Fibroblast of skin of abdomen (primary cell): ENCODE results near the gene OR7C1. TPM values are rescaled to one million over a fixed set of nuclear protein-coding genes. Genes with fewer than 3 reads are reported as not detected.
"Not testable (repeated sequence)": the region's sequence is repeated elsewhere in the genome, so short reads cannot be mapped to it uniquely, and the experiment has no call there.

Source experiments
- DNase-seq: peaks from one replicate; pipeline ENCODE4 v3.0.0-alpha.2; 2013
- polyA plus RNA-seq, 2 experiments: library from polyadenylated mRNA; unstranded; fragments of 120-200 nt; gene quantifications; one replicate each; pipeline ENCODE4 v1.2.1, GENCODE V29; 2013; ENCODE audit not compliant: insufficient read length in 2 of 2

Gene OR7C1
- polyA plus RNA-seq (2013, experiment 1 of 2; ENCODE audit: insufficient read length): 0.04 TPM
- 0.02 TPM for polyA plus RNA-seq (2013, experiment 2 of 2; ENCODE audit: insufficient read length)

GRCh38 chr19:14835011-14835410 is at the start of gene OR7C1, which contains the start of gene OR7A5:
Gene OR7C1 (minus strand): TSS chr19:14835185. CDS start chr19:14800136, 35,049 bp downstream.
Gene OR7A5 (minus strand): TSS chr19:14835185. CDS start chr19:14828241, 6,944 bp downstream.
- DNase-seq: peak; percentile 1

GRCh38 chr19:14871619-14872230 is 36.7 kb upstream of the OR7C1 start:
- DNase-seq: no peak

- no peak for DNase-seq
Observed at GRCh38 chr19:14868497-14868896, 33.5 kb upstream of the OR7C1 start.

DNA sequence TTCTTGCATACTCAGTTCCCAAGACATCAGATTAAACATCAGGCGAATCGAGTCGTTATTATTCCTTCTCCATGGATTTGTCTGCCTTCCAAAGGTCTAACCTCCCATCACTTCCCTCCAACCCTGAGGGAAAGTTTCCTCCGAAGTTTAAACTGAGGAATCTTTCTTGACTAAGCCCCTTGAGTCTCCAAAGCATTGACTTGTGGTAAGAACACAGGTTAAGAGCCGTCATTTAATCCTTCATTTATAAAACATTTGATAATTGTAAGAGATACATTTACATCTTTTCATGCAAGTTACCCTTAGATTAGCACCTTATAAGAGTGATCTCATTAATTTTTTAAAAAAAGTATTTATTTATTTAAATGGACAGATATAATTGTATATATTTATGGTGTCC is 13.8 kb upstream of the OR7C1 start, which contains the start of gene OR7A10:
OR7A10 (minus strand) TSS at position 101 of the 400 bp plus-strand sequence. CDS start 7,045 bp downstream, outside the sequence.
- DNase-seq: no peak

DNA sequence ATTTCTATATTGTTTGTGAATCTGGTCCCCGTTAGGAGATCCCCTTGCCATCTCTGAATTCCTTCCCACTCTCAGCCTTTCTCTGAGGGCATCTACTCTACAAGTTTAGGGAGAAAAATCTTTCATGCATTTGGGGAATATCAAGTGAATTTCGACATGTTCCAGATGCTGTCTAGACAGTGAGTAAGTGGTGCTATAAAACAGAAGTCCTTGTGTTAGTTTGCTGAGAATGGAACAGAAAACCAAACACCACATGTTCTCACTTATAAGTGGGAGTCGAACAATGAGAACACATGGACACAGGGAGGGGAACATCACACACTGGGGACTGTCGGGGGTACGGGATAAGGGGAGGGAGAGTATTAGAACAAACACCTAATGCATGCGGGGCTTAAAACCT is 8.6 kb upstream of the OR7C1 start:
- no peak for DNase-seq

- DNase-seq: no peak
Observed at GRCh38 chr19:14843169-14843568, 8.2 kb upstream of the OR7C1 start.

DNA sequence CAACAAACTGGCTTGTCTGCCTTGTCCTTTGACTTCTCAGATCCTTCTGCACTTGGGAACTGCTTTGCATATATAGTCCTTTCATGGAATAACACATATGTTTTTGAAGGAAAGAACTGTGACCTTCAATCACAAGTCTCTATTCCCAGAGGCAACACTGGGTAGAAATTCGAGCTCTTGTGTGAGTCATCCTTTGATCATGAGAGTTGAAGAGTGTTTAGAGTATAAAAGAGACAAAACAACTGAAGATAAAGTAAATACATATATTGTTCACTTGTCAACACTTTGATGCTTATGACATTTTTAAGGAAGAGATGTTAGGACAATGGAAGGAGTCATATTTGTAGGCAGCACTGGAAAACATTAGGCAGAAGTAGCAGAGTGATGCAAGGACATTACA is 5.2 kb upstream of the OR7C1 start:
- no peak for DNase-seq

- no peak for DNase-seq
Observed at GRCh38 chr19:14837391-14837790, 2.4 kb upstream of the OR7C1 start.

DNA sequence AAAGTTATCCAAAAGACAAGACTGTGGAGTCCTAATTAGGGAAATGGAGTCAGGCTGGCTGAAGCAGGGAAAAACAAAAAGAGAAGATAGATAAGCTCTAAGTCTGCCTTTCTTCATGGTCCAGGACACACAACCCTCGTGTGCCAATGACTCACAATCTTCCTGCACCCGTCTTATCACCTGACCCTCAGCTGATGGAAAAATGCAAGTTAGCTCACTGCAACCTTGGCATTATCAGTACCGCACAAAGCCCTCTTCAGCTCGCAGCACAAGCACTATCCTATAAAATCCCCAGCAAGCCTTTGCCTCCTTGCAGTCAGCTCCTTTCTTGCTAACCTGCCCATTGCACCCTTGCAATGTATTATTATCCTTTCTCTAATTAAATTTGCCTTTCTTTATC is 4.3 kb downstream of the OR7C1 start:
- DNase-seq: no peak

GRCh38 chr19:14826006-14826405 is 9.0 kb downstream of the OR7C1 start:
- DNase-seq: no peak

GRCh38 chr19:14821937-14822336 is 13.0 kb downstream of the OR7C1 start:
- DNase-seq: peak; percentile 19

DNA sequence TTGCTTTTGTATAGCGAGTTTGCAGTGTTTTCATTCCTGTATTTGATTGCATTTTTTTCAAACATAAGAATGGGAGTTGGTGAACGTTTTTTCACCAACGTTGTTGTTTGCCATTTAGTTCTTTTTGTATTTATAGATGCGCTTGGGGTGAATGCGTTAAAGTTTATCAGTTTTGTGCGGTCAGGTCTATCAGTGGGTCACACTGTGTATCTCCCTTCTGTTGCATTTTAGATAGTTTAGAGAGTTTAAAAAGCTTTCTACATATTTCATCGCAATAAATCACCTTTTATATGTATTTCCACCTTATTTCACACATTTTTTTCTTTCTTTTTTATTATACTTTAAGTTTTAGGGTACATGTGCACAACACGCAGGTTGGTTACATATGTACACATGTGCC is 16.4 kb downstream of the OR7C1 start:
- no peak for DNase-seq

DNA sequence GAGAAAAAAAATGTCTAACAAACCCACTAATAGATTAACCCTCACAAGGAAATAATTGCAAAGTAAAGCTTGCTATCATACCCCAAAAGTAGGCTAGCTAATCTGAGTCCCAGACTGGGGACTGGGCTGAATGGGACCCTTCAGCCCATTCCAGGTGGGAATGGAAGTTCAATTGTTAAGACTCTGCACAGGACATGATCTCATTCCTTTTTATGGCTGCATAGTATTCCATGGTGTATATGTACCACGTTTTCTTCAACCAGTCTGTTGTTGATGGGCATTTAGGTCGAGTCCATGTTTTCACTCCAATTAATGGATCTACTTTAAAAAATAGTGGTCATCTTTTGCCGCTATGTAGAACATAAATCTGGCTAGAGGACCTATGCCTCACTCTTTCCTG is 17.9 kb downstream of the OR7C1 start:
- DNase-seq: no peak

- no peak for DNase-seq
Observed at GRCh38 chr19:14814982-14815652, 19.9 kb downstream of the OR7C1 start.

GRCh38 chr19:14809272-14810057 is 25.5 kb downstream of the OR7C1 start:
- DNase-seq: no peak

DNA sequence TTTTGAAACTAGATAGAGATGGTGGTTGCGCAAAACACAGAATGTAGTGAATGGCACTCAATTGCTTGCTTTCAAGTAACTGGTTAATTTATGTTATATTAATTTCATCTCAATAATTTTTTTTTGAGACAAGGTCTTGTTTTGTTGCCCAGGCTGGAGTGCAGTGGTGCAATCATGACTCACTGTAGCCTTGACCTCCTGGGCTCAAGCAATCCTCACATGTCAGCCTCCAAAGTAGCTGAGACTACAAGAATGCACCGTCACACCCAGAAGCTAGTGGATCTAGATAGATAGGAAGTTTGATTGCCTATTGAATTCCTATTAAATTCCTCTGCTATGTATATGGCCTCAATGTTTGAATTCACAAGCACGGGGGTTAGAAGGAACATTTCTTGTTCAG is 30.2 kb downstream of the OR7C1 start:
- no peak for DNase-seq

DNA sequence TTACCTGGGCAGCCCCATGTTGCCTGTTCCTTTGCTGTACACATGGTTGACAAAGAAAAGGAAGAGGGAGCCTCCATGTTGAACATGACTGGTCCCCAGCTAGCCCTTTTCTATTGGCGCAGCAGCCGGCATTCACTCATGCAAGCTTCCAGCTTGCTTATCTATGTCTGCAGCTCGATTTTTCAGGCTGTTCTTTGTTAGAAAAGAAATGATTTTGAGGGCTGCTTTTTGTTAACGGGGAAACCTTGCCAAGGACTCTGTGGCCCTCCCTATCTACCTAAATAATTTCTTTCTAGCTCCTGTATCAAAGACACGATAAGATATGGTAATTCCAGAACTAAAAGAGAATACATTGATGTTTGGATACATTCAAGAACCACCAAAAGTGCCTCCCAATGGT is 36.2 kb downstream of the OR7C1 start:
- DNase-seq: no peak

DNA sequence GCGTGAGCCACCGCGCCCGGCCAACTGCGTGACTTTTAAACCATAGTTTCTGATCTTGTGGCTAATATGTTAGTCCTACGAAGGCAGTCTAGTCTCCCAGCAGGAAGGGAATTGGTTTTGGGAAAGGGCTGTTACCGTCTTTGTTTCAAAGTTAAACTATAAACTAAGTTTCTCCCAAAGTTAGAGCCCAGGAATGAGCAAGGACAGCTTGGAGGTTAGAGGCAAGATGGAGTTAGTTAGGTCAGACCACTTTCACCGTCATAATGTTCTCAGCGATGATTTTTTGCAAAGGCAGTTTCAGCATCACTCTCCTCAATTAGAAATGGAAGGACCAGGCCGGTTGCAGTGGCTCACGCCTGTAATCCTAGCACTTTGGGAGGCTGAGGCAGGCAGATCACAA is 39.0 kb downstream of the OR7C1 start:
- no peak for DNase-seq

GRCh38 chr19:14795078-14795721 is 39.8 kb downstream of the OR7C1 start:
- no peak for DNase-seq

- not testable (repeated sequence) for DNase-seq
Observed at GRCh38 chr19:14792250-14792649, 42.7 kb downstream of the OR7C1 start.

DNA sequence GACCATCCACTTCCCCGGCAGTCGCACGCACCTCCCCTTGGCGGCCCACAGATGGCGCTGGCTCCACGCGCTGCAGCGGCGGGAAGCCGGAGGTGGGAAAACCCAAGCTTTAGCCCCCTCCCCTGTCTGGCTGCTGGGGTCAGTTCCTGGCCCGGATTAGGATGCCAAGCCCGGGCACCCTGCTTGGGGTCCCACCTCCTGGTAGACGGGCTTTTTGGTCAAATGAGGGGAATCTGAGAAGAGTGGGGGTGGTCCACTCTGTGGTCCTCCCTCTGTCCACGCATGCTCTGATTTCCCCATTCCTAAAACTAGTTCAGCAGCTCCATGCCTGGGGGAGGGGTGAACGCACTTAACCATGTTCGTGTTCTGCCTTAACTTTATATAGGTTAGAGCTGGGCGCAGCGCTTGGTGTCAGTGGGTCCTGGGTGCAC is 48.5 kb downstream of the OR7C1 start:
- no peak for DNase-seq

- DNase-seq: peak; percentile 33
Observed at GRCh38 chr19:14785102-14785793, 49.7 kb downstream of the OR7C1 start.
